Stimulated activated naive CD4-positive, alpha-beta T cell (primary cell): ENCODE measurements around the gene KIAA0513.
A peak's percentile ranks its signal among the peaks of the same experiment; 100 is the strongest.

Experiments
- DNase-seq, 6 experiments: peaks; one replicate each; lab custom pipeline; 2025; lab: John Stamatoyannopoulos, UW

Gene KIAA0513

GRCh38 chr16:85004587-85005205 is 22.9 kb upstream of the KIAA0513 start:
- DNase-seq, result no peak

GRCh38 chr16:85005285-85006069 is 22.1 kb upstream of the KIAA0513 start:
- DNase-seq, result no peak

- DNase-seq, result no peak
Measured at GRCh38 chr16:85006639-85007038, 21.0 kb upstream of the KIAA0513 start.

GRCh38 chr16:85007496-85008214 is 19.9 kb upstream of the KIAA0513 start:
- DNase-seq, result no peak

- no peak for DNase-seq
Measured at GRCh38 chr16:85008271-85008670, 19.3 kb upstream of the KIAA0513 start.

GRCh38 chr16:85010446-85010930 is 17.1 kb upstream of the KIAA0513 start:
- no peak for DNase-seq

- DNase-seq, result peak; percentile 74 to 88 (median 78)
Measured at GRCh38 chr16:85010931-85011845, 16.4 kb upstream of the KIAA0513 start, which contains the start of gene ZDHHC7. Gene ZDHHC7, minus strand, starts transcription at chr16:85011535. Its CDS starts 20,917 bp downstream, at chr16:84990618.

- DNase-seq, result no peak
Measured at GRCh38 chr16:85011846-85012284, 15.7 kb upstream of the KIAA0513 start.

GRCh38 chr16:85014311-85014710 is 13.3 kb upstream of the KIAA0513 start:
- DNase-seq, result no peak

GRCh38 chr16:85015481-85016187 is 12.0 kb upstream of the KIAA0513 start:
- DNase-seq, result no peak

- DNase-seq, result no peak
Measured at GRCh38 chr16:85017151-85017550, 10.4 kb upstream of the KIAA0513 start.

GRCh38 chr16:85017633-85018032 is 10.0 kb upstream of the KIAA0513 start:
- no peak for DNase-seq

GRCh38 chr16:85018529-85019236 is 8.9 kb upstream of the KIAA0513 start:
- no peak for DNase-seq

GRCh38 chr16:85019659-85020245 is 7.8 kb upstream of the KIAA0513 start:
- no peak for DNase-seq

- DNase-seq, result no peak
Measured at GRCh38 chr16:85025781-85026653, 1.6 kb upstream of the KIAA0513 start.

GRCh38 chr16:85026703-85027102 is 892 bp upstream of the KIAA0513 start:
- DNase-seq, result no peak

- no peak for DNase-seq
Measured at GRCh38 chr16:85027958-85028684, 526 bp downstream of the KIAA0513 start.
